ENCODE data around the gene ENKD1. TPM values are rescaled to one million over a fixed set of nuclear protein-coding genes. Genes with fewer than 3 reads are reported as not detected.
A peak's percentile ranks its signal among the peaks of the same experiment; 100 is the strongest.

The ENKD1 gene
- total RNA-seq, 1 donor from 2014 or later, result 11.8 TPM

DNA sequence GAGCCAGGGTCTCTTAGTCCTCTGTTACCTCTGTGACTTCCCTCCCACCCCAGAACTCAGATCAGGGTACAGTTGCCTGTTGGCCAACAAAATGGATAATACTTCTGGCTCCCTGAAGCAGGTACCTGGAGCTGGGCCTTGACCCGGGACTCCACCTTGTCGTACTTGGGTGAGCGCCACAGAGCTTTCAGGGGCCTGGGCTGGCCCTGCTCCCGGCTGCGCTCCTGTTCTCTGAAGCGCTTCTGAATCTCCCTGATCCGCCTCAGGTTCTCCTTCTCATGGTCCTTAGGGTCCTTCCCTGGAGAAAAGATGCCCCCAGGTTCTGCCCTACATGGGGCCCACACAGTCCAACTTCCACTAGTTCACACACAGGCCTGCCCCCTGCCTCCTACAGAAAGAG is 1.7 kb downstream of the ENKD1 start:
- DNase-seq (ENCODE audit: low spot score), result no peak
- no peaks in the 10 kb centered on the region for H3K27me3 Mint-ChIP-seq (ENCODE audit: insufficient read depth)
- H3K27ac Mint-ChIP-seq, result no peak overlapping the region
- no peaks in the 10 kb centered on the region for H3K36me3 Mint-ChIP-seq (ENCODE audit: low read depth)
- H3K9me3 Mint-ChIP-seq, result no peaks in the 10 kb centered on the region
- intact Hi-C loops (cut with micrococcal nuclease), result loop anchor here (5.0 kb wide), 1 partner anchor 438 kb away; the partner anchor contains the start of gene TMEM208
- H3K4me1 Mint-ChIP-seq (ENCODE audit: low read depth), result peaks cover 11% of the 10 kb centered on the region
- H3K4me3 Mint-ChIP-seq, result no peak overlapping the region

DNA sequence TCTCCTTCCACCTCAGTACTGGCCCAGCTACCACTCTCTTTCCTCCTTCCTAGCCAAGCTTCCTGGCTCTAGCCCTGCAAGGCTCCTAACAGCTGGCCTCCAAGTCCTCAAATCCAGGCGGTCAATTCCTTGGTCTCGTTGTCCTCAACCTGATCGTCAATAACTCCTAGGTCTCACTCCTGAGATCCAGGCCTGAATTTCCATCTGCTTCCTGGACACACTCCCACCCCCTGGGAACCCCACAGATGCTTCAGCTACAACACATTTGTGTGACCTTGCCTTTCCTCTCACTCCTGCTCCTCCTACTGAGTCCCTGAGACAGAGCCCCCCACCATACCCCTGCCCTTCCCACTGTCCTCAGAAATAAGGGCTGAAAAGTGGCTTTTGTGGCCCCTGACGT is 2.3 kb downstream of the ENKD1 start:
- no peak overlapping the region for H3K4me3 Mint-ChIP-seq
- H3K4me1 Mint-ChIP-seq (ENCODE audit: low read depth), result peaks cover 11% of the 10 kb centered on the region
- H3K27ac Mint-ChIP-seq, result no peak overlapping the region
- no peak for DNase-seq (ENCODE audit: low spot score)
- H3K36me3 Mint-ChIP-seq (ENCODE audit: low read depth), result no peaks in the 10 kb centered on the region
- intact Hi-C loops (cut with micrococcal nuclease), result loop anchor here (5.0 kb wide), 1 partner anchor 437 kb away; the partner anchor contains the start of gene TMEM208
- H3K27me3 Mint-ChIP-seq (ENCODE audit: insufficient read depth), result no peaks in the 10 kb centered on the region
- no peaks in the 10 kb centered on the region for H3K9me3 Mint-ChIP-seq

DNA sequence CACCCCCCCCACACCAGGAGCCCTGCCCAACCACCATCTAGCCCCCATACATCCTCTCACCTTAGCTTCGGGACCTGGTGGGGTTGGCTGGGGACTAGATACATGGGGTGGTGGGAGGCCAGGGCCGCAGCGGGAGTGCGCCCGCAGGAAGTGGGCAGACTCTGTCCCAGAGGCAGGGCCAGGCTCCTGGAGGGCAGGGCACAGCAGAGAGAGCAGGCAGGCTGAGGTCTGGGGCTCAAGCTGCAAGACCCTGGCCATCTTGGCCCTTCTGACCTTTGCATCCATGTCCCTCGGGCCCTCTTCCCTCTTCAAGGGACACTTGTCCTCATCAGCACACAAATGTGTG is 2.7 kb downstream of the ENKD1 start:
- Mint-ChIP-seq H3K36me3 (ENCODE audit: low read depth) (no peaks in the 10 kb centered on the region), H3K4me3 (no peak overlapping the region), H3K27me3 (ENCODE audit: insufficient read depth) (no peaks in the 10 kb centered on the region), H3K27ac (no peak overlapping the region), H3K9me3 (no peaks in the 10 kb centered on the region), H3K4me1 (ENCODE audit: low read depth) (peaks cover 14% of the 10 kb centered on the region)
- no peak for DNase-seq (ENCODE audit: low spot score)
- intact Hi-C loops (cut with micrococcal nuclease), result loop anchor here (5.0 kb wide), 1 partner anchor 437 kb away; the partner anchor contains the start of gene TMEM208

DNA sequence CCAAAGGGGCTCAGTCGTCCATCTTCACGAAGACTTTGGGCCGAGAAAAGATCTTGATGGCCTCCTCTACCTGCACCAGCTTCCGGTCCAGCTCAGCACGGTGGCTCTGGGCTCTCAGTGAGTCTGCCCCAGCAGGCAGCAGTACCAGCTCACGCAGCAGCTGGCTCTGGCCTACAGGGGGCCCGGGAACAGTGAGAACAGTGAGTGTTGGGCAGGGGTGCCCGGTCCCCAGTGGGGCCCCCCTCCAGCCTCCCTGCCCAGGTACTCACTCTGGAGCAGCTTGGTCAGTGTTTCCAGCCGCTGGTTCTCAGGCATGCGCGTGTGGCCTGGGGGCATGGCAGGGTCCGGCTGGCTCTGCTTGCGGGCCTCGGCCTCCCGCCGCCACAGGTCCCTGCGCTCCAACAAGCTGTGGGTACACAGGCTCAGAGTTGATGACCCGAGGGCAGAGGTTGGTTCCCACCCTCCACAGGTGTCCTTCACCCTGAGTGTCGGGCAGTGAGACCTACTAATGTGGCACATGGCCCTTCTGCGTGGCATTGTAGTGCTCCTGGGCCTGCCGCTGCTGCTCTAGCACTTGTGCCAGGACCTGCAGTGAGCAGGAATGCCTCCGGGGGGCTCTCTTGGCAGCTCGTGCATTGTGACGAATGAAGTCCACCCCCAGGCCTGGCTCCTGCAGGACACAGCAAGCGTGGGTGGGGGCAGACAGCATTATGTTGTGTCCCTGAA is 3.2 kb downstream of the ENKD1 start:
- H3K27me3 Mint-ChIP-seq (ENCODE audit: insufficient read depth), result no peaks in the 10 kb centered on the region
- intact Hi-C loops (cut with micrococcal nuclease), result loop anchor here (5.0 kb wide), 1 partner anchor 436 kb away; the partner anchor contains the start of gene TMEM208
- DNase-seq (ENCODE audit: low spot score), result no peak
- H3K27ac Mint-ChIP-seq, result no peak overlapping the region
- H3K4me1 Mint-ChIP-seq (ENCODE audit: low read depth), result peaks cover 20% of the 10 kb centered on the region
- no peaks in the 10 kb centered on the region for H3K9me3 Mint-ChIP-seq
- H3K36me3 Mint-ChIP-seq (ENCODE audit: low read depth), result no peaks in the 10 kb centered on the region
- peak overlapping the region; percentile 33 for H3K4me3 Mint-ChIP-seq

DNA sequence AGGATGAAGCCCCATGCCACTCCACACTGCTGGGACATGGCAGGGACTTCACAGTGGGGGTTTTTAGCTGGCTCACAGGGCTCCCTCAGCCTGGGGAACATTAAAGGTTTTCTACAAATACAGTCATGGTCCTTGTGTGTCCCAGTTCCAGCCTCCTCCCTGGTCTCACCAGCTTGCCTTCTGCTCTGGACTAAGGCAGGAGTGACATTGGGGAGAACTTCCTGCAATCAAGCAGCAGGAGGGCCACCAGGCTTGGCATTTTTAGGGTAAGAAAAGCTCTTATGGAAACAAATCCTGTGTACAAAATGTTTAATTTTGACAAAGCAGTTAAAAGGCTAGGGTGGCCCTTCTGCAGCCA is 3.9 kb downstream of the ENKD1 start:
- H3K27ac Mint-ChIP-seq, result no peak overlapping the region
- H3K27me3 Mint-ChIP-seq (ENCODE audit: insufficient read depth), result no peaks in the 10 kb centered on the region

DNA sequence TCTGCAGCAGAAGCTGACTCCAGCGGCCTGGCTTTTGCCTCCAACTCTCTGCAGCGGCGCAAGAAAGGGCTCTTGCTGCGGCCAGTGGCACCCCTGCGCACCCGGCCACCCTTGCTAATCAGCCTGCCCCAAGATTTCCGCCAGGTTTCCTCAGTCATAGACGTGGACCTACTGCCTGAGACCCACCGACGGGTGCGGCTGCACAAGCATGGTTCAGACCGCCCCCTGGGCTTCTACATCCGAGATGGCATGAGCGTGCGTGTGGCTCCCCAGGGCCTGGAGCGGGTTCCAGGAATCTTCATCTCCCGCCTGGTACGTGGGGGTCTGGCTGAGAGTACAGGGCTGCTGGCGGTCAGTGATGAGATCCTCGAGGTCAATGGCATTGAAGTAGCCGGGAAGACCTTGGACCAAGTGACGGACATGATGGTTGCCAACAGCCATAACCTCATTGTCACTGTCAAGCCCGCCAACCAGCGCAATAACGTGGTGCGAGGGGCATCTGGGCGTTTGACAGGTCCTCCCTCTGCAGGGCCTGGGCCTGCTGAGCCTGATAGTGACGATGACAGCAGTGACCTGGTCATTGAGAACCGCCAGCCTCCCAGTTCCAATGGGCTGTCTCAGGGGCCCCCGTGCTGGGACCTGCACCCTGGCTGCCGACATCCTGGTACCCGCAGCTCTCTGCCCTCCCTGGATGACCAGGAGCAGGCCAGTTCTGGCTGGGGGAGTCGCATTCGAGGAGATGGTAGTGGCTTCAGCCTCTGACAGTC is 4.5 kb downstream of the ENKD1 start:
- H3K4me1 Mint-ChIP-seq (ENCODE audit: low read depth), result peaks cover 20% of the 10 kb centered on the region
- no peaks in the 10 kb centered on the region for H3K27me3 Mint-ChIP-seq (ENCODE audit: insufficient read depth)
- peak overlapping the region; percentile 90 for H3K4me3 Mint-ChIP-seq
- intact Hi-C loops (cut with micrococcal nuclease), result loop anchor here (2.0 to 5.0 kb wide), 4 partner anchors 115 to 435 kb away; partner anchors contain the start of genes THAP11 and TMEM208
- peak overlapping the region; percentile 86 for H3K27ac Mint-ChIP-seq
- no peaks in the 10 kb centered on the region for H3K9me3 Mint-ChIP-seq
- no peaks in the 10 kb centered on the region for H3K36me3 Mint-ChIP-seq (ENCODE audit: low read depth)
- DNase-seq (ENCODE audit: low spot score), result no peak

More for the DNA sequence above, 3.9 kb downstream of the ENKD1 start:
- no peak for DNase-seq (ENCODE audit: low spot score)
- H3K36me3 Mint-ChIP-seq (ENCODE audit: low read depth), result no peaks in the 10 kb centered on the region
- H3K4me1 Mint-ChIP-seq (ENCODE audit: low read depth), result peaks cover 20% of the 10 kb centered on the region
- intact Hi-C loops (cut with micrococcal nuclease), result loop anchor here (5.0 kb wide), 1 partner anchor 435 kb away; the partner anchor contains the start of gene TMEM208
- H3K9me3 Mint-ChIP-seq, result no peaks in the 10 kb centered on the region
- H3K4me3 Mint-ChIP-seq, result no peak overlapping the region

DNA sequence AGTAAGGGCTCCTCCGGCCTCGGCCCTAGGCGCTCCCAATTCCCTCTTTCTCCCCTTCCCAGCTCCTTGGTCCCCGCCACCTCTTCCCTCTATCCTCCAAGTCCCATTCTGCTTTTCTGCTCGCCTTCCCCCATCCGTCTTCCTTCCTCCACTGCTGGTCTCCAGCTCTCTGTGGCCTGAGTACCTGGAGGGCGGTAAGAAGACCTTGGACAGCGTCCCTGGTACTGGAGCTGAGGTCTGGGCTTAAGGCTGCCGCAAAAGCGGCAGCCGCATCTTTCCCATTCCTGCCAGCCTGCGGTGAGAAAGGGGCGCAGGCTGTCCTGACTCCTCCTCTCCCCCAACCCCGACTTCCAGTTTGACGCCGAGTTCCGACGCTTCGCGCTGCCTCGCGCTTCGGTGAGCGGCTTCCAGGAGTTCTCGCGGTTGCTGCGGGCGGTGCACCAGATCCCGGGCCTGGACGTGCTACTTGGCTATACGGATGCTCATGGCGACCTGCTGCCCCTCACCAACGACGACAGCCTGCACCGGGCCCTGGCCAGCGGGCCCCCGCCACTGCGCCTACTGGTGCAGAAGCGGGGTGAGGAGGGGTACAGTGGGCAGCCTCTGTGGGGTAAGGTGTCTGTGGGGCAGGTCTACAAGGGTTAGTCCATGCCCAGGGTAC is 5.3 kb downstream of the ENKD1 start:
- peak overlapping the region; percentile 90 for H3K4me3 Mint-ChIP-seq
- no peaks in the 10 kb centered on the region for H3K9me3 Mint-ChIP-seq
- intact Hi-C loops (cut with micrococcal nuclease), result loop anchor here (2.0 to 5.0 kb wide), 4 partner anchors 114 to 434 kb away; partner anchors contain the start of genes THAP11 and TMEM208
- no peak for DNase-seq (ENCODE audit: low spot score)
- H3K27me3 Mint-ChIP-seq (ENCODE audit: insufficient read depth), result no peaks in the 10 kb centered on the region
- H3K4me1 Mint-ChIP-seq (ENCODE audit: low read depth), result peaks cover 20% of the 10 kb centered on the region
- no peaks in the 10 kb centered on the region for H3K36me3 Mint-ChIP-seq (ENCODE audit: low read depth)
- H3K27ac Mint-ChIP-seq, result peak overlapping the region; percentile 86

DNA sequence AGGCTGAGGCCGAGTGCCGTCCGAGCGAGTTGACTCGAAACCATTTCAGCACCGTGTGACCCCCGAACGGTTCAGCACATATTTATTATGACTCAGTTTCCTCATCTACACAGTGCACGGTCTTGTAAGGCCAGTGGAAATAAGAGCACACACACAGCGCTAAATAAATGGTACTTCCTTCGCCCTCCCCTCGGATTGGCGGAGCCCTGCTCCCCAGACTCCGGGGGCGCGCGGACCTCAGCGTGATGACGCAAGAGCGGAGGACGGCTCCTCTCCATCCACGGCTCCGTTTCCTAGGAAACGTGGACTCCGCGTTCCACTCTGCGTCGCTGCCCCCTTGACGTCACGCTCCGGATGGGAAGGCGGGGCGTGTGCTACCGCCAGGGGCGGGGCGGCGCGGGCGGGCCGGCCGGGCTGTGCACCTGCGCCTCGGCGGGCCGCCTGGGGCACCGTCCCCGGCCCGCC is 6.0 kb downstream of the ENKD1 start, which contains the start of gene PARD6A:
PARD6A (plus strand) TSS at position 397 of the 465 bp plus-strand sequence. CDS start 79 bp downstream, outside the sequence.
- Mint-ChIP-seq H3K27me3 (ENCODE audit: insufficient read depth) (no peaks in the 10 kb centered on the region), H3K36me3 (ENCODE audit: low read depth) (peaks cover 2% of the 10 kb centered on the region), H3K9me3 (no peaks in the 10 kb centered on the region), H3K4me3 (peak within 1 kb of the TSS; percentile 92), H3K27ac (peak within 1 kb of the TSS; percentile 97), H3K4me1 (ENCODE audit: low read depth) (peaks cover 20% of the 10 kb centered on the region)
- peak; percentile 96 for DNase-seq (ENCODE audit: low spot score)
- intact Hi-C loops (cut with micrococcal nuclease), result loop anchor here (1.0 to 5.0 kb wide), 12 partner anchors 8 to 433 kb away; partner anchors contain the start of genes ATP6V0D1, CARMIL2, CTCF and GFOD2

DNA sequence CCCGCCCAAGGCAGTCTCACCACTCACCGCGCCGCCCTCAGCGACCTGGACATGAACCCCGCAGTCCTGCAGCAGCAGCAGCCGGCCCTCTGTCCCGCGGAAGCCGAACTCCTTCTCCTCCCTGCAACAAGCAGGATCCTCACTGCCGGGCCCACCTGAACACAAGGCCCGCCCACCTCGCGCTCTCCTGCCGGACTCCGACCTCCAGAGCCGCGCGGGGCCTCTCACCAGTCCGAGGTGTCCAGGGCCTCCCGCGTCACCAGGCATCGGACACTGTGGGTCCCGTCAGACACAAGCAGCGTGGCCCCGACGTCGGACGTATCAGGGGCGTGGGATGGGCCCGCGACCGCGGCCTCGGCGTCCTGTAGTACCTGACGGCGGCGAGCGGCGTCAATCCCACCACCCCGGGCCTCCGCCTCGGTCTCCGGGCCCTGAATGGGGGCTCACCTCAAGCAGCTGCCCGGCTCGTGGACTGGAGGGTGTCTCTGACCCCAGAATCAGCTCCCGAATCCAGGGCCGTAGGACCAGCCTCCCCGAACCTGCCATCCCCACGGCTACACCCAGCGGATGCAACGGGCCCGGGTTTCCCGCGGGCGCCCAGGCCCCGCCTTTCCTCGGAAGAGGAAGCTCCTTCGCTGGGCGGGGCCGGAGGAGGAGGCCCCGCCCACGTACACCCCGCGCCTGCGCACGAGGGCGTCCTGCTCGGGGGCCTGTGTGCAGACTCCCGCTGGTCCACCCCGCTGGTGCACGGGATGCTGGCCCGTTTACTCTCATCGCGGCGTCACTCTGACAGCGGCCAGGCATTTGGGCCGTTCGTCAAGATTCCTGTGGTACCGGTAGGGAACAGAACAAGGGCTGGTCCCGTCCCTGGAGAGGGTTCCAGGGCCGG is 6.6 kb downstream of the ENKD1 start, which contains the start of gene ACD:
ACD (minus strand) TSS at position 586 of the 889 bp plus-strand sequence; CDS start at position 546, 40 bp downstream.
- peak; percentile 94 for DNase-seq (ENCODE audit: low spot score)
- H3K36me3 Mint-ChIP-seq (ENCODE audit: low read depth), result peaks cover 6% of the 10 kb centered on the region
- peaks cover 20% of the 10 kb centered on the region for H3K4me1 Mint-ChIP-seq (ENCODE audit: low read depth)
- H3K4me3 Mint-ChIP-seq, result peak within 1 kb of the TSS; percentile 92
- H3K9me3 Mint-ChIP-seq, result no peaks in the 10 kb centered on the region
- peak within 1 kb of the TSS; percentile 97 for H3K27ac Mint-ChIP-seq
- H3K27me3 Mint-ChIP-seq (ENCODE audit: insufficient read depth), result no peaks in the 10 kb centered on the region
- intact Hi-C loops (cut with micrococcal nuclease), result loop anchor here (1.0 to 5.0 kb wide), 12 partner anchors 8 to 433 kb away; partner anchors contain the start of genes ATP6V0D1, CARMIL2, CTCF and GFOD2

DNA sequence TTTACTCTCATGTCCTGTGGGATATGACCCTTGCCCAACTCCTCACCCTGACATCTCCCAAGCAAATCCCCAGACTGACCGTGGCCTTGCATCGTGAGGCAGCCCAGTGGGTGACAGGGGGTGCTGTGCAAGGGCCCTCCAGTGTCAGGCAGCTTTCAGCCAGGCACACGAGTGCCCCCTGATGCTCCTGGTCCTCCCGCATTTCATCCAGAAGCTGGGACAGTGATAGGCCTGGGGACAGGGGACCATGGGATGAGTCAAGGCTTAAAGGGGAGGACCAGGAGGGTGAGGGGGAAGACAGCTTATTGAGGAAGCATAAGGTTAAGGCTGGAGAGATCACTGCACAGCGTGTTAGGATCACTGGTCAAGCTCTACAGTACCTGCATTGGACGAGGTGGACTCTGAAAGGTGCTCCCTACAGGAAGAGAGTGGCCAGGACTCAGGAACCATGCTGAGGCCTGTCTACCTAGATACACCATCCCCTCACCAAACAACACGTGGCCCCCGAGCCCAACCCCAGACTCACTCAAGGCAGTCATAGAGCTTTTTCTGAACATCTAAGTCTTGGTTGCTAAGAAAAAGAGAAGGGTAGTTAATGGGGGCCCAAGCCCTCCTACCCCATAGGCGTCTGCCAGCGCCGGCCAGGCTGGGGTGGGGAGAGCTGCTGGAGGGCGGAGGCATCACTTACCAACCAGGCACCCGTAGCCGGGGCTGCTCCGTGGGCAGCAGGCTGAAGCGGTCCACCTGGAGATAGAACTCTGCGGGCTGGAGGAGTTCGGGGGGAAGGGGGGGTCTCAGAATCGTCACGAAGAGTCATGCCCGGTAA is 7.5 kb downstream of the ENKD1 start:
- H3K4me1 Mint-ChIP-seq (ENCODE audit: low read depth), result peaks cover 16% of the 10 kb centered on the region
- H3K27me3 Mint-ChIP-seq (ENCODE audit: insufficient read depth), result no peaks in the 10 kb centered on the region
- no peak for DNase-seq (ENCODE audit: low spot score)
- intact Hi-C loops (cut with micrococcal nuclease), result no loop called here
- peak overlapping the region; percentile 82 for H3K27ac Mint-ChIP-seq
- no peaks in the 10 kb centered on the region for H3K9me3 Mint-ChIP-seq
- H3K36me3 Mint-ChIP-seq (ENCODE audit: low read depth), result peaks cover 10% of the 10 kb centered on the region
- peak overlapping the region; percentile 92 for H3K4me3 Mint-ChIP-seq
